ENCODE measurements around the gene PRUNE2.
"Not testable (repeated sequence)": the region's sequence is repeated elsewhere in the genome, so short reads cannot be mapped to it uniquely, and the experiment has no call there.

DNA sequence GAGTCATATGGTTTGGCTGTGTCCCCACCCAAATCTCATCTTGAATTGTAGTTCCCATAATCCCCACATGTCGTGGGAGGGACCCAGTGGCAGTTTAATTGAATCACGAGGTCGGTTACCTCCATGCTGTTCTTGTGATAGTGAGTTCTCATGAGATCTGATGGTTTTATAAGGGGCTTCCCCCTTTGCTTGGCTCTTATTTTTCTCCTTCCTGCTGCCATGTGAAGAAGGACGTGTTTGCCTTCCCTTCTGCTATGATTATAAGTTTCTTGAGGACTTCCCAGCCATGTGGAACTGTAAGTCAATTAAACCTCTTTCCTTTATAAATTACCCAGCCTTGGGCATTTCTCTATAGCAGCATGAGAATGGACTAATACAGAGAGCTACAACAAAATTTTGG, 163.0 kb downstream of the PRUNE2 start:
- TF ChIP-seq, protein P1, sequence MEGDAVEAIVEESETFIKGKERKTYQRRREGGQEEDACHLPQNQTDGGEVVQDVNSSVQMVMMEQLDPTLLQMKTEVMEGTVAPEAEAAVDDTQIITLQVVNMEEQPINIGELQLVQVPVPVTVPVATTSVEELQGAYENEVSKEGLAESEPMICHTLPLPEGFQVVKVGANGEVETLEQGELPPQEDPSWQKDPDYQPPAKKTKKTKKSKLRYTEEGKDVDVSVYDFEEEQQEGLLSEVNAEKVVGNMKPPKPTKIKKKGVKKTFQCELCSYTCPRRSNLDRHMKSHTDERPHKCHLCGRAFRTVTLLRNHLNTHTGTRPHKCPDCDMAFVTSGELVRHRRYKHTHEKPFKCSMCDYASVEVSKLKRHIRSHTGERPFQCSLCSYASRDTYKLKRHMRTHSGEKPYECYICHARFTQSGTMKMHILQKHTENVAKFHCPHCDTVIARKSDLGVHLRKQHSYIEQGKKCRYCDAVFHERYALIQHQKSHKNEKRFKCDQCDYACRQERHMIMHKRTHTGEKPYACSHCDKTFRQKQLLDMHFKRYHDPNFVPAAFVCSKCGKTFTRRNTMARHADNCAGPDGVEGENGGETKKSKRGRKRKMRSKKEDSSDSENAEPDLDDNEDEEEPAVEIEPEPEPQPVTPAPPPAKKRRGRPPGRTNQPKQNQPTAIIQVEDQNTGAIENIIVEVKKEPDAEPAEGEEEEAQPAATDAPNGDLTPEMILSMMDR (optimal IDR thresholded peaks at IDR 0.05 in 1 of 3, IDR thresholded peaks at IDR 0.05 in 1 of 3, conservative IDR thresholded peaks at IDR 0.05 in 1 of 3; ENCODE audit: extremely low read depth in 1 of 3, insufficient read depth in 2 of 3, low read length in 3 of 3) = not testable (repeated sequence)
- not testable (repeated sequence) for TF ChIP-seq EZH2 (IDR thresholded peaks at IDR 0.05; ENCODE audit: low read length)

Data from keratinocyte (primary cell).